Esophagus muscularis mucosa (tissue), 4 donors: ENCODE measurements around the gene COPZ1.

Experiments
- EP300 ChIP-seq: sonication (generic); formaldehyde crosslinking; IDR thresholded peaks from one replicate; pipeline ENCODE4 v1.6.1; 2017; ENCODE audit warnings: antibody characterized with exemption
- POLR2A ChIP-seq: fragments of 450-650 bp; IDR thresholded peaks from one replicate; pipeline ENCODE4 v1.6.1; 2017; ENCODE audit warnings: antibody characterized with exemption, moderate library complexity, mild to moderate bottlenecking, low read depth
- TF ChIP-seq, protein P1 (sequence below), 3 experiments: fragments of 200-600 bp in 2 of 3; fragments of 450-650 bp in 1 of 3; sonication (generic) in 2 of 3; IDR thresholded peaks; one replicate each; pipeline ENCODE4 v1.5.1; 2017 to 2019; ENCODE audit warnings: antibody characterized with exemption in 3 of 3, mild to moderate bottlenecking in 2 of 3, moderate library complexity in 1 of 3

DNA sequence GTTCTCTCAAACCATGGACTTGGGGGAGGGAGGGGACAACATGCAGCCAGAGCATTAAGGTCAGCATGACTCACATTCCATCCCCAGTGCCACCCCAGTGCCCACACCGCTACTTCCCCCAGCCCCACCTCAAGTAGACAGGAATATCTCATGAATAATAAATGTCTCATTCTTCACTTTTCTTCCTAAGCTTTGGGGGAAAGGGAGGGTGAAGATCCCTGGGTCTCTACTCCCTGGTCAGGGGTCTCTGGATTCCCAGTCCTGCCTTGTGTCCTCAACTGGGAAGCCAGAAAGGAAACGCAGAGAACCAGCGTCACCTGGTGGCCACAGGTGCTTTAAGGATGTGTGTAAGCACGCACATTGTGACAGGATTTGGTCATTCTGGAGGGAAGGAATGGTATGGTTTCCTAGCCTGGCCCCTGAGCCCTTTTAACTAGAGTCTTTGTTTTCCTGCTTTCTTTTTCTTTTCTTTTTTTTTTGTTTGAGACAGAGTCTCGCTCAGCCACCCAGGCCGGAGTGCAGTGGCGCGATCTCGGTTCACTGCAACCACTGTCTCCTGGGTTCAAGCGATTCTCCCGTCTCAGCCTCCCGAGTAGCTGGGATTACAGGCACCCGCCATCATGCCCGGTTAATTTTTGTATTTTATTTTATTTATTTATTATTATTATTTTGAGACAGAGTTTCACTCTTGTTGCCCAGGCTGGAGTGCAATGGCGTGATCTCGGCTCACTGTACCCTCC, 36.0 kb downstream of the COPZ1 start:
- TF ChIP-seq, protein P1, sequence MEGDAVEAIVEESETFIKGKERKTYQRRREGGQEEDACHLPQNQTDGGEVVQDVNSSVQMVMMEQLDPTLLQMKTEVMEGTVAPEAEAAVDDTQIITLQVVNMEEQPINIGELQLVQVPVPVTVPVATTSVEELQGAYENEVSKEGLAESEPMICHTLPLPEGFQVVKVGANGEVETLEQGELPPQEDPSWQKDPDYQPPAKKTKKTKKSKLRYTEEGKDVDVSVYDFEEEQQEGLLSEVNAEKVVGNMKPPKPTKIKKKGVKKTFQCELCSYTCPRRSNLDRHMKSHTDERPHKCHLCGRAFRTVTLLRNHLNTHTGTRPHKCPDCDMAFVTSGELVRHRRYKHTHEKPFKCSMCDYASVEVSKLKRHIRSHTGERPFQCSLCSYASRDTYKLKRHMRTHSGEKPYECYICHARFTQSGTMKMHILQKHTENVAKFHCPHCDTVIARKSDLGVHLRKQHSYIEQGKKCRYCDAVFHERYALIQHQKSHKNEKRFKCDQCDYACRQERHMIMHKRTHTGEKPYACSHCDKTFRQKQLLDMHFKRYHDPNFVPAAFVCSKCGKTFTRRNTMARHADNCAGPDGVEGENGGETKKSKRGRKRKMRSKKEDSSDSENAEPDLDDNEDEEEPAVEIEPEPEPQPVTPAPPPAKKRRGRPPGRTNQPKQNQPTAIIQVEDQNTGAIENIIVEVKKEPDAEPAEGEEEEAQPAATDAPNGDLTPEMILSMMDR (IDR thresholded peaks at IDR 0.05) = peak; percentile 77 to 87 (median 83)
- TF ChIP-seq EP300 (no peak), POLR2A (no peak)
